HG02623 (cell line): ENCODE results near the gene FXYD2.

Source experiments
- ATAC-seq: cut with Tn5 transposase; IDR thresholded peaks from one replicate; pipeline ENCODE4 v1.9.1; 2021; ENCODE audit warnings: moderate library complexity; ENCODE audit not compliant: unreplicated experiment

The FXYD2 gene

DNA sequence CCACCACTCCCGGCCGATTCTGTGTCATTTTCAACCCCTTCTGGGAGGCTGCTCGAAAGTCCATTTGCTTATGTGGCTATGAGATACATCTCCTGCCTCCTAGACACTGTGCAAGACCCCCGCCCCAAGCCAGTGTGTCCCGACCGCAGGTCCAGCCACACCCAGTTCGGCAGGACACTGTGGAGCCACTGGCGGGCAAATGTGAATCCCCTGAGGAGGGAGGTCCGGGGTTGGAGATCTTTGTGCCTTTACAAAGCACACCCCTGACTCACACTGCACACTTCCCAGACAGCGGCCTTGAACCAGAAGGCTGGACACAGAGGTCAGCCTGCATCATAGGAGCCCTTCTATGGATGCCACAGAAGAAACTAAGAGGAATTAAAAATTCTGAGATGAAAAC lies 34.5 kb upstream of the FXYD2 start:
- ATAC-seq, result no peak

DNA sequence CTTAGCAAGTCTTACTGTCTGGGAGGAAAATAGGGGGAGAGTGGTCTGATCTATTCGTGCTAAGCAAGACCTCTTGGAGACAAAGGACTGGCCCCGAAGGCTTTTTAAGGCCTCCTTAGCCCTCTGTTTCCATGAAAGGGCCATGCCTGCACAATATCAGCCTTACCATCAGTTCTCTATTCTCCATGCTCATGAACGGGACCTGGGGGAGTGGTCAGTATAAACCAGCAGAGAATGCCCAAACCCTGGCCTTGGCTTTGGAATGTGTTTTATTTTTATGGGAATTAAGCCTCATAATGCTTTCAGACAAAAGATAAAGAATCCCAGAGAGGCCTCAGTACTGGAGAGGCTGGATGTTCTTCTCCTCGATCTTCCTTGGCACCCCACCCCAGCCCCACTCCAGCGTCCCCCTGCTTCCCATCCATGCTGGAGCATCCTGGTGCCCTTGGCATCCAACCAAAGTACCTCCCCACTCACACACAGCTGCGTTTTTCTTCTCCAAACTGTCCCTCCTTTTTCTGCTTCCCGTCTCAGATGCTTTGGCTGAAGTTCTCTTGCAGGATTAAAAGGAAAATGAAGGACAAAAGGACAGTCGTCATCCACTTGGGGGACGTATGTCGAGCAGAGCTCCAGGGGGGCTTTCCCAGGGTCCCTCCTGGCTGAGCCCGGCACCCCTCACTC lies 33.3 kb upstream of the FXYD2 start:
- no peak for ATAC-seq

DNA sequence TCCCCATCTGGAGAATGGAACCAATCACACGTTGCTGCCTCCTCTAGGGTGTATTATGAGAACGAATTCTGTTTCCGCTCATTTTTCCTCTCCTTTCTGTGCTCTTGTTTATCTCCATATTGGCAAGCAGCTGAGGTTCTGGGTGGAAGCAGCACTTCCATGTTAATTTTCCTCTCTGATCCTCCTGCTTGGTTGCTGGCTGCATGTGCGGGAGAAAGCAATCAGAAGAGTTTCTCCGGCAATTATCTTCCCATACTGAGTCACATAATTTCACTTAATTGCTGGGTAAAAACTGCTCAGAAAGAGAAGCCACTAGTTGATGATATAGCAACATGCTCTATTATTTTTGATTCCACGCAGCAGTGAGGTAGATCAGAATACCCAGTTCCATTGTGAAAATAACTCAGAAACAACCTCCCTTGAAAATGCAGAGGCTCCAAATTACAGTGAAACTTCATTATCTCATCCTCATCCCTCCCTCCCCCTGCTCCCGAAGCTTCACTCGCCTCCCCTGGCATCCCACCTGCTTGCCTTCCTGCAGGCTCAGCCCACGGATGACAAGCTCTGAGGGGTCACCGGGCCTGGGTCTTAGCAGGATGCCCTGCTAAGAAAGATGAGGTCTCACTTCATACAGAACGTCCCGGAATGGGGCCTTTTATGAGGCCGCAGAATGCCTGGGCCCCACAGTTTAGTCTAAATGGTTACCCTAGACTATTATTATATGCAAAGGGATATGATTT lies 31.5 kb upstream of the FXYD2 start:
- no peak for ATAC-seq

DNA sequence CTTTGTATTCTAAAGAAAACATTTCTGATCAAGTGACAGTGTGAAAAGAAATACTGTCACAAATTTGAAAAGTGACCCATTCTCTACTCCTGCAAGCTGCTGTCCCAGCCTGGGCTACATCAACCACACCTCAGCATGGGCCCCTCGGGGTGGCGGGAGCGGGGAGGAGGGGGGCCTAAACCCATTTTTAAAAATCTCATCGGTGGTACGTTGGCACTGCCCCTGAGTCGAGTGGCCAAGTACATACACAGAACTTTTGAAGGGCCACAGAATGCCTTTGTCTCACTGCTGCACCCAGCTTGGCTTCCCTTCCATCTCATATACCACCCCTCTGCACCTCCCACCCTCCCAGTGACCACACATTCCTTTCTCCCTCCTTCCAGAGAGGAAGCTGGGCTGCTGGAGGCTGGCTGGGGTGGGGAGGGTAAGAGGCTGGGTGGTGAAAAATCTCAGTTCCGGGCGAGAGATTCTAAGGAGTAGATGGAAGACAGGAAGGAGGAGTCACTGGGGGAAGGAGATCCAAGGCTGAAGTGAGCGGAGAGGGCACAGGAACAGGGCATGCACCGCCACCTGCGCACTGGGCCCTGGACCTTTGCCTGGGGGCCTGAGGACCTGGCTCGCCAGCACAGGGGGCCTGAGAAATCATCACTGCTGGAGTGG lies 30.8 kb upstream of the FXYD2 start:
- no peak for ATAC-seq

DNA sequence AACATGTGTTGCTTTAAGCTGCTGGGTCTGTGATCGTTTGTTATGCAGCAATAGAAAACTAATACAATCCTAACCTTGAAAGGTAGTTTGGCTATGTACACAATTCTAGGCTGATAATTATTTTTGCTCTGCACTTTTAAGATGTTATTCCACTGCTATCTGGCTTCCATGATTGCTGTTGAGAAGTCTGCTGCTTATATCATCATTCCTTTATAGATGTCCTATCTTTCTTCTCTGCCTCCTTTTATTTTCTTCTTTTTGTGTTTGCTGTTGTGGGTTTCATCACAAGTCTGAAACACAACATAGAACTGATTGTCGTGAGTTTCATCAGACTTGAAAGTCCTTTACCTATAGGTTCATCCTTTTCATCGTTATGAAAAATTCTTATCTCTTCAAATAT lies 27.8 kb upstream of the FXYD2 start:
- no peak for ATAC-seq

DNA sequence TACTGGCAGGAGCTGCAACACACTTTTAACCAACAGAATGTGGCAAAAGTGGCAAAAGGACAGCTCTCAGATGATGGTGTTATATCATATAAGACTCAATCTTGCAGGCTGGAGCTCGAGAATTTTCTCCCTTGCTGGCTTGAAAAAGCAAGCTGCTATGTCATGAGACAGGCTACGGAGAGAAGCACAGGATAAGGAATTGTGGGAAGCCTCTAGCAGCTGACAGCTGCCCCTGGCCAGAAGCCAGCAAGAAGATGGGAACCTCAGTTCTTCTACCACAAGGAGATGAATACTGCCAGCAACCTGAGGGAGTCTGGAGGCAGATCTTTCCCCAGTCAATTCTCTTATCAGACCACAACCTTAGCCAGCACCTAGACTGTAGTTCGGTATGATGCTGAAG lies 27.3 kb upstream of the FXYD2 start:
- ATAC-seq, result no peak

DNA sequence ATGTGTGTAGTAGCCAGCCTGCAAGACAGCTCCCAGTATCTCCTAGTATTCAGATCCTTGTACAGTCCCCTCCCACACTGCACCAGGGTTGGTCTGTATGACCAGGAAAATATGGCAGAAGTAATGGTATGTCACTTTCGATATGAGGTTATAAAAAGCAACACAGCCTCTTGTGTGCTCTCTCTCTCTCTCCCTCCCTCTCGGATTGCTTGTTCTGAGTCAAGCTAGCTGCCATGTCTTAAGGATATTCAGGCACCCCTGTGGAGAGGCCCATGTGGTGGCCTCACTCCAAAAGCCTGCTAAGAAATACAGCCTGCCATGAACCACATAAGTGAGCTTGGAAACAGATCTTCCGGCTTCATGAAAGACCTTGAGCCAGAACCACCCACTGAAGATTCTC lies 26.6 kb upstream of the FXYD2 start:
- no peak for ATAC-seq

DNA sequence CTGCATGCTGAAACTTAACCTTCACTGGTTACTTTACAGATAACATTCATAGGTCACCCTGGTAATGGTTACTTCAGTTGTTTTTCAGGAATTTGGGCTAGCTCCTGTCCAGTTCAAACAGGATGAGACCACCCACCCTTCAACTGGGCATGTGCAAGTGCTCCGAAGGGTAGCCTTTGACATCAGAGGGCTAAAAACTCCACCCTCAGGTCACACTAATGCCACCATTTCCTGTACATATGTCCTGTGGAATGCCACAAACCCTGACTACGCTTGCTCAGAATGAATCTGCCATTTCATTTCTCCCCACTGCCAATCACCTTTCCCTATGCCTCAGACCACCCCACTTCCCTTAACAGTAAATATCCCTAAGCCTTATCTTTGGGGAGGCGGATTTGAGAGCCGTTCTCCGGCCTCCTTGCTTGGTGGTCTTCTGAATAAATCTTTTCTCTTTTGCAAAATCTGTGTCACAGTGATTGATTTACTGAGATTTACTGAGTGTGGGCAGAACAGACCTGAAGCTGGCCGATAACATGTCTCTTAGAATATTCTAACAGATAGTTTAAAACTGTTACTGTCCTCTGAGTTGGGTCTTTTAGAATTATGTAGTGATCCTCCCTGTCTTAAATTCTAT lies 25.4 kb upstream of the FXYD2 start:
- no peak for ATAC-seq

DNA sequence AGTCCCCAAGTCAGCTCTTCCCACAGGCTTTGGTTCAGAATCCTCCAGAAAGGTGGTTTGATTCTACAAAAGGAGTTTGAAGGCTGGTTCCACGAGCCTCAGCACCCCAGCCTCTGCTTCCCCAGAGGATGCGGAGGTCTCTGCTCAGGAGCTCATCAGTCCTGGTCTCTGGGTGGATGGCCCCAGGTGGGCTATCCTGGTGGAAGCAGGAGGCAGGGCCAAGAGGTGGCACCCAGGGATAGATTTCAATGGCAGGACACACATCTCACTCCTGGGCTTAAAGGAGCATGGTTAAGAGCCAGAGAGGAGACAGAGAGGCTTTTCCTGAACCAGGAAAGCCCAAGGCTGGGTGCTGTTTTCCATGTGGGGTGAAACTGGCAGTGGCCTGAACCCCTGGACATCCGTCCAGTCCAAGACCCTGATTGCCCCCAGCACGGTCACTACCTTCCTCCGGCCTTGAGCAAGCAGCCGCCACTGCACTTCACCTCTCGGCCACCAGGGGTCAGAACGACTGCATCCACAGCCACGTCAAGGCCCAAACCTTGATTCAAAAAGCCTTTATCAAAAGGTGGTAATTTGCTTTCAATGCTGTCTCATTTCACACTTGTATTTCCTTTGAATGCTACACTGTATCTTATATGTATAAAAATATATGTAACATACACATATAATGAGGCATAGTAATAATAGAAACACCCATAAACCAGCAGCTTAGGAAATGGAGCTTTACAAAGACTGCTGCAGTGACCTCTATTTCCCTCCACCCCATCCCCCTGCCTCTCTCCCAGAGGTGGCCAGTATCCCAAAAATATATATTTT lies 19.3 kb upstream of the FXYD2 start:
- no peak for ATAC-seq

DNA sequence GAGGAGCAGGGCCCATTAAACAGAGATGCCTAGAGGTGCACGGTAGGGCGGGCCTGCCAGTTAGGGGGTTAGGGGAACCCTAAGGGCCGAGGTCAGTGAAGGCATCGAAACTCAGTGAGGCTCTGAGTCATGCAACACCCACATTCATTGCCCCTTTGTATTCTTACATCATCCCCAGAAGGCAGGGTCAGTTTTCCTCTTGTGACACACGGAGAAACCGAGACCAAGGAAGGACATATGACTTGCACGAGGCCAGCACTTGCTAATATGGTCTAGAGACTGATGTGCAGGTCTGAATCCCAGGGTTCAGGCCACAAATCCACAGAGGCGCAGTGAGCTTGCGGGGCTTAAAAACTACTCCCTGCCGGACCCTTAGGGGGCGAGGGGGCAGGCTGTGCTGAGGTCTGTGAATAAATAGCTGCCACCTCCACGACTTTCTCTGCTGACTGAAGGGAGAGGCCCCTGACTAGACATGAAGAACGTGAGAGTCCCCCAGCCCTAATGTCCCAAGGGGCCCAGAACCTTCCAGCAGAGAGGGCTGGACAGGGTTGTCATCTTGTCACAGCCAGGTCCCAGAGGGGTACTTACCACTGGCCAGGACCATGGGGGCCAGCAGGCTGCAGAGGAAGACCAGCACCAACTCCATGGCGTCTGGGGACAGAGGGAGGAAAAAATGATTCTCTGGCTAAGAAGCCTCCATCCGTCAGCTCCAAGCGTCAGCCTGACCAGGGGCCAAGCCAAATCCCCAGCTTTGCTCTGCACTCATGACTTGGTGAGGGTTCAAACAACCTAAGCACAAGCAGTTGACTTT lies 17.8 kb upstream of the FXYD2 start:
- ATAC-seq, result no peak

DNA sequence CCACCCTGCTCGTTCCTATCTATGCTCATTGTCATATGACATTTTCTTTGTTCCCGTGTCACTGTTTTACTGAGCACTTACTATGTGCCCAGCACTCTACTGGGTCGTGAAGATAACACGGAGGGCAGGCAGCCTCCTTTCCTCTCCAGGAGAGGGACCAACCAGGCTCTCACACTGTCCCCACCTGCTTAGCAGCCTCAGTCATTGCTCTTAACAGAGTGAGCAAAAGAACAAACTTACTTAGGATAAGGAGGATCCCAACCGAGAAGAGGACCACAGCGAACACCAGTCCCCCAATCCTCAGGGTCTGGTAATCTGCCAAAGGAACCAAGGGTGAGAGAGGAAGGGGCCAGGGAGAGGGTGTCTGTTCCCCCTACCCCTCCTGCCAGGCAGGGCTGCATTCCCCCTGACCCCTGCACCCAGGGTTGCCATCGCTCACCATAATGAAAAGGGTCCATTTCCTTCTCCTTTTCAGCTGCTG lies 17.0 kb upstream of the FXYD2 start:
- no peak for ATAC-seq

DNA sequence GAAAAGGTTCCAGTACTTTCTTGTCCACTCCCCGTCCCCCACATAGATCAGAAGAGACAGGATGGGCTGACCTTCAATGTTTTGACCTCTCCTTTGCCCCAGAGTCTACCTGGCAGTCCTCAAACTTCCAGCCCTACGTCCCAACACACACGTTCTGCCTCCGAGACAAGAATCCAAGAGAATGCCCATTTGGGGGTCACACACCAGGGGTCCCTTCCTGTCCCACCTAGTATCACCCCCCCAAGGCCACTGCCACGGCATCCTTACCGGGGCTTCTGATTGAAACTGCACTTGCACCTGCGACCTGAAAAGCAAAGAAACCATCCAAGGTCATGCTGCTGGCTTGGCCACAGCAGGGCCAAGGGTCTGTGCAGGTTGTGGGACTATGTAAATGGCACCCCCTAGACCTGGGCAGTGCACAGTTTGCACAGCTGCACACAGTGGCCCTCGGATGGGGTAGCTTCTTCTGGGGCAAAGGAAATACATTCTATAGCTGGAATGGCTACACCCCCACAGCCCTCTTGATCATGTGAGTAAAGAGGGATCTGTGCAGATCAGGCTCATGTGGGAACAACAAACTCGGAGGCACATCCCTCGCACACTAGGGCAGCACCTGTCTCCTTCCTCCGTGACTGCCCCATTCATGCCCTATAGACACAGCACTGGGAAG lies 16.5 kb upstream of the FXYD2 start:
- no peak for ATAC-seq

DNA sequence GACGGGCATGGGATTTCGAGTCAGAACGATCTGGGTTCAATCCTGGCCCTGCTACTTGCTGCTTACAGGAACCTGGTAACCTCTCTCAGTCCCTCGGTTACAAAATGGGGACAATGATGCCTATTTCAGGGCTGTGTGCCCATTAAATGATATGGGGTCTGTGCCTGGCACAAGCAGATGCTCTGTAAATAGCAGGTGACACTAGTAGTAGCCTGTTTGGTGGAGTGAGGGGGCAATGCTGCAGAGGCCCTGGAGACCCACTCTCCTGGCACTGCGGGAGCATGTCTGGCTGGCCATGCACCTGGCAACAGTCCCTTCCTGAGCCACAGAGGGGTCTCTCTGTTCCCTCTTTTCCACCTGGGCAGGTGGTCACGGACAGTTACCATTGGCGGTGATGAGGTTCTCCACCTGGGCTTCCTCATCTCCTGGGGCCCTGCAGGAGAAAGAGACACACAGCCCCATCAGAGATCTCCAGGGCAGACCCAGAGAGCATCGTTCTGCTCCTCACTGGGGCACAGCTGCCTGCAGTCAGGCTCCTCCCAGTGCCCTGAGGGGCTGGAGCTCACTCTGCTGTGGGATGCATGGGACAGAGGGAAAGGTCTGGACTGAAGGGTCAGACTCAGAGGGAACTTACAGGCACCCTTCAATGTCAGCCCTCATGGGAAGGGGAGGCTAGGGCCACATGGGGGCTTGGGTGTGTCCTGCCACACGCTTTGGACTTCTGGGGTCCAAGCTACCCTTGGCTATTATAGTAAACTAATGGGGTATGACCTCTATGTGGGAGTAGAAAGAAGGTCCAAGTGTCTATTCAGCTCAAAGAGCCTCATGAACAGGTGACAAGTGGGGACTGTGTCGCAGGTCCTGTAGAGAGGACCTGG lies 15.6 kb upstream of the FXYD2 start:
- ATAC-seq, result no peak

DNA sequence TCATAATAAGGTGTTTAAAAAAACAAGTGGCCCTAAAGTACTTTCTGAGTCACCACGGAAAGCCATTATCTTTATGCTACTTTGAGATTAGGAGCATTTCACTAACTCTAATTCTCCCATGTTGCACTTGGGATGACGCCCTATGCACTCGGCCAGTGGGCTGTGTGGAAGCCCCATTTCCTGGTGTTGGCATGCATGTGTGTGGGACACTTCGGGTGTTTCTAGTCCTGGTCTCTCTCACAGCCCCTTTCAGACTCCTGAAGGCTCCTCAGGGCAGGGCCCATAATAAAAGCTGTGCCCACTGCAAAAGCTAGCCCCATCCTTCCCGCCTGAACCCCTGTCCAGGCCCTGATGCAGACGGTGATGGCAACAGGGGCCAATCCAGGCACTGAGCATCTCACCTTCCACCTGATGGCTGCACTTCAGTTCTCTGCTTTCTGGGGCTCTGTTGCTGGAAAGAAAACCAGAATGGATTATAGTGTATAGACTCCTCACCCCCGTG lies 14.9 kb upstream of the FXYD2 start:
- no peak for ATAC-seq

DNA sequence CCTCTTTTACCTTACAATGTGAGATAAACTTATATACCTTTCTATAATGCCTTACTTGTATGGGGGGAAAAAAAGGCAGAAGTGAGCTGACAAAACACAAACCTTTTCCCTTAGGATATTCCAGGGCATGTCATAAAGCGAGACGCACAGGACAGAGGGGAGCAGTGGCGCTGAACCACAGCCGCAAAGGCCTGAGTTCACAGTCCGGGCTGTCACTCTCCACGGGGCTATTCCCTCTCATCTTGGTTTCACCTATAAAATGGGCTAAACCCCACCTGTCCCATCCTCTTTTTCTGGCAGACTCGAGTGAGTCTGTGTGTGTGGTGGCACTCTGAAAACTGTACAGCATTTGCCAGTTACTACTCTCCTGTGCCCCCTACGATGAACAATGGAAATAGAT lies 14.4 kb upstream of the FXYD2 start:
- no peak for ATAC-seq

DNA sequence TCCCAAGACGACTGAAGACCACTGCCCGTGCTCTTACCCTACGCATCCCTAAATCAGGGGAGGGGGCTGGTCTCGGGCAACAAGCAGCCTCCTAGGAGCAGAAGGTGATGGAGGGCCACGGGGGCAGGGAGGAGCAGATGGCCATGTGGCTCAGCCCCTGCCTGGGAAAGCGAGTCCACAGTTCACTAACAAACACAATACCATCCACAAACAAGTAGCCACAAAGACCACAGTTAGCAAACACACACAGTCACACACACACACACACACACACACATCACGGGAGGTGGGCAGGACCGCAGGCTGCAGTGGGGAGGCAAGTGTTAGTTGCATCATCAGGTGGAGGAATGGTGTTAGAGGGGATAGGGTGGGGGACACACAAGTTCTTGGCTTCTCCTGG lies 13.2 kb upstream of the FXYD2 start:
- no peak for ATAC-seq

DNA sequence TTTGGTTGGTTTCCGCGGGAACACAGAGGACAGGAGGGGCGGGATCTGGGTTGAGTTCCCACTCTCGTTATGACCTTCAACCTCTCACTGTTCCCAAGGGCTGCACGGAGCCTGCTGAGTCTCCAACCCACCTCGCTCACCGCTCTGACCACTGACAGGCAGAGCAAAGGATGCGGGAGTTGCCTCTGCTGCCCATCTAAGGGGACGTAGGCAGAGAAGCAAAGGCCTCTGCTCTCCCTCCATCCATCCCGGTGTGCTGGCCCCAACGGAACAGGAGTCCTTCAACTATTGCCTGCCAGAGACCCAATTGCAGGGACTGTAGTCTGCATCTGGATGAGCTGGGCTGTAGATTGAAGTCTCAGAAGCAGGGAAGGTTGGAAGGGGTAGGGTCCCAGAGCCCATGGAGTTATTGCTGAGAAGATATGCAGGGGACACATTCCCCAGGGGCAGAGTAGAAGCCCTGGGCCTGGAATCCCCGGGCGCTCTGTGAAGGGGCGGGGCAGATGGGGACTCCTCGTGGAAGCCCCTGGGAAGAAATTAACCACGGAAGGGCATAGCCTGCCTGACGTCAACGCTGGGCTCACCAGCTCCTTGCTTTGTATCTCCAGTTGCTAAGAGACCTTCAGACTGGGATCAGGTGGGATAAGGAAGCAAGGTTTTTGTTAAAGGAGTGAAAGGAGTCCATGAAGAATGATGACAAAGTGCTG lies 12.7 kb upstream of the FXYD2 start:
- ATAC-seq, result no peak
